ENCODE data around the gene SEM1. TPM values are rescaled to one million over a fixed set of nuclear protein-coding genes. Genes with fewer than 3 reads are reported as not detected.

The SEM1 gene
- total RNA-seq, 1 donor from 2014 or later: 34.6 TPM

DNA sequence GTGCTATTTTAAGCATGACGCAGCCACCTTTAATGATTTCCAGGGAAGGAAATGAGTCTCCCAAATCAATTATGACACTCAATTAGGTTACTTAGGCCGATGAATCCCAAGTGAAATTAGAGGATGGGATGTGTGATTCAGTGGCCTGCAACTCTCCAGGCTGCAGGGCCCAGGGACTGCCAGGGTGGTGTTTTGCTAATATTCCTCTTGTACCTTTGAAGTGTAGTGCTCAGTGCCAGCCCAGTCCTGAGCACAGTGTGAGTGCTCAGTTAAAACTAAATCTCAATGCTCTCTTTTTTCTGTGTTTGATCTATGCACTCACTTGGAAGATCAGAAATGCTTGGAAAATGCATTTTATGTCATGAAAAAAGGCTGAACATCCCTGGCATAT is 51.6 kb downstream of the SEM1 start:
- Mint-ChIP-seq H3K4me3 (ENCODE audit: unreplicated experiment) (no peak overlapping the region), H3K27me3 (ENCODE audit: unreplicated experiment) (no peaks in the 10 kb centered on the region), H3K27ac (ENCODE audit: unreplicated experiment) (no peak overlapping the region), H3K4me1 (ENCODE audit: low read depth, unreplicated experiment) (no peaks in the 10 kb centered on the region), H3K36me3 (ENCODE audit: unreplicated experiment) (no peaks in the 10 kb centered on the region), H3K9me3 (ENCODE audit: unreplicated experiment) (no peaks in the 10 kb centered on the region)
- no peak for DNase-seq
- TF ChIP-seq, protein P1, sequence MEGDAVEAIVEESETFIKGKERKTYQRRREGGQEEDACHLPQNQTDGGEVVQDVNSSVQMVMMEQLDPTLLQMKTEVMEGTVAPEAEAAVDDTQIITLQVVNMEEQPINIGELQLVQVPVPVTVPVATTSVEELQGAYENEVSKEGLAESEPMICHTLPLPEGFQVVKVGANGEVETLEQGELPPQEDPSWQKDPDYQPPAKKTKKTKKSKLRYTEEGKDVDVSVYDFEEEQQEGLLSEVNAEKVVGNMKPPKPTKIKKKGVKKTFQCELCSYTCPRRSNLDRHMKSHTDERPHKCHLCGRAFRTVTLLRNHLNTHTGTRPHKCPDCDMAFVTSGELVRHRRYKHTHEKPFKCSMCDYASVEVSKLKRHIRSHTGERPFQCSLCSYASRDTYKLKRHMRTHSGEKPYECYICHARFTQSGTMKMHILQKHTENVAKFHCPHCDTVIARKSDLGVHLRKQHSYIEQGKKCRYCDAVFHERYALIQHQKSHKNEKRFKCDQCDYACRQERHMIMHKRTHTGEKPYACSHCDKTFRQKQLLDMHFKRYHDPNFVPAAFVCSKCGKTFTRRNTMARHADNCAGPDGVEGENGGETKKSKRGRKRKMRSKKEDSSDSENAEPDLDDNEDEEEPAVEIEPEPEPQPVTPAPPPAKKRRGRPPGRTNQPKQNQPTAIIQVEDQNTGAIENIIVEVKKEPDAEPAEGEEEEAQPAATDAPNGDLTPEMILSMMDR (IDR thresholded peaks at IDR 0.05; ENCODE audit: partially characterized antibody, unreplicated experiment): no peak

DNA sequence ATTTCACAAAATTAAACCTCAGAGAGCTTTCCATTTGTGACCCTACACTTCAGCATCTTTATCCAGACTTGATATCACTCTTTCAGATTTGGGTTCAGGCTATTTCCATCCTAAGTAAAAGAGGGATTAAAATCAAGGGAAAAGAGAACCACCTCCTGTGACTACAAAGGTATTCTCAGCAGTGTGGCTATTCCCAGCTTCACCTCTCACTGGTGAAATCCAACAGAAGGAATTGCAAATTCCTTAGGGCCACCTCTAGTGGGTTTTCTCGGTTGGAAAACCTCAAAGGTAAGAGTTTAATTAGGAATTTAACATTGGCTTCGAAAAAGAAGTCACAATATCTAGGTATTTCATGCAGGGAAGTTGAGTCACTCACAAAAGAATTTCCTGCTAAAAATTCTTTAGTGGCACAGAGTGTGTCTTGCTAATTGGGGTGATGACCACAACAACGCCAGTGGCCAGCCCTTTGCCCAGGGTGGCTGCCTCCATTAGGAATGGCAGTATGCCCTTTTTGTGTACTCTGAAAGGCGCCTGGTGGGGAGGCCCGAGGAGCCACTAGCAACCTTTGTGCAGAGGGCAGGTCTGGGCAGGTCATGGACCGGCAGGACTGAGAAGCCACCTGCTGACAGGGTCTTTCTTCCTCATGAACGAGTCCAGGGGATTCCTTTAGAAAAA is 52.2 kb downstream of the SEM1 start:
- no peak overlapping the region for H3K27ac Mint-ChIP-seq (ENCODE audit: unreplicated experiment)
- no peaks in the 10 kb centered on the region for H3K4me1 Mint-ChIP-seq (ENCODE audit: low read depth, unreplicated experiment)
- H3K4me3 Mint-ChIP-seq (ENCODE audit: unreplicated experiment): no peak overlapping the region
- no peaks in the 10 kb centered on the region for H3K36me3 Mint-ChIP-seq (ENCODE audit: unreplicated experiment)
- H3K9me3 Mint-ChIP-seq (ENCODE audit: unreplicated experiment): no peaks in the 10 kb centered on the region
- TF ChIP-seq, protein P1 (IDR thresholded peaks at IDR 0.05; ENCODE audit: partially characterized antibody, unreplicated experiment): no peak
- no peak for DNase-seq
- H3K27me3 Mint-ChIP-seq (ENCODE audit: unreplicated experiment): no peaks in the 10 kb centered on the region

DNA sequence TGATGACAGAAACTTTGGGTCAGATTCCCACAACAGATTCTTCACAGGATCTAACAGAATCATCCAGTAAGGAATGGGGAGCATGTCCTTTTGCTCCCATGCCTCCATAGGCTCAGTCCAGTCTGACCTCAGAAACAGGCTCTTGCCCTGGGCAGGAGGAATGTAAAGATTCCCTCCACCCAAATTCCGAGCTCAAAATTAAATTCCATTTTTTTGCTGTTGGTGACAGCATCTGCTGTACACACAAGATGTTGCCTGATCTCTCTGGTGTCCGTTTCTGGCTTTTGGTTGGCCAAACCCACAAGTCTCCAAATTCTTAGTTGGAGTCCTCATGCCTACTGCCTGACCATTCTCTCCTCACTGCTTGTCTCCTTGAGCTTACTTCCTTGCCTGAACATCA is 53.7 kb downstream of the SEM1 start:
- Mint-ChIP-seq H3K9me3 (ENCODE audit: unreplicated experiment) (no peaks in the 10 kb centered on the region), H3K36me3 (ENCODE audit: unreplicated experiment) (peaks cover 4% of the 10 kb centered on the region), H3K4me3 (ENCODE audit: unreplicated experiment) (no peak overlapping the region), H3K27me3 (ENCODE audit: unreplicated experiment) (no peaks in the 10 kb centered on the region), H3K4me1 (ENCODE audit: low read depth, unreplicated experiment) (no peaks in the 10 kb centered on the region), H3K27ac (ENCODE audit: unreplicated experiment) (no peak overlapping the region)
- TF ChIP-seq, protein P1 (IDR thresholded peaks at IDR 0.05; ENCODE audit: partially characterized antibody, unreplicated experiment): no peak
- DNase-seq: no peak

DNA sequence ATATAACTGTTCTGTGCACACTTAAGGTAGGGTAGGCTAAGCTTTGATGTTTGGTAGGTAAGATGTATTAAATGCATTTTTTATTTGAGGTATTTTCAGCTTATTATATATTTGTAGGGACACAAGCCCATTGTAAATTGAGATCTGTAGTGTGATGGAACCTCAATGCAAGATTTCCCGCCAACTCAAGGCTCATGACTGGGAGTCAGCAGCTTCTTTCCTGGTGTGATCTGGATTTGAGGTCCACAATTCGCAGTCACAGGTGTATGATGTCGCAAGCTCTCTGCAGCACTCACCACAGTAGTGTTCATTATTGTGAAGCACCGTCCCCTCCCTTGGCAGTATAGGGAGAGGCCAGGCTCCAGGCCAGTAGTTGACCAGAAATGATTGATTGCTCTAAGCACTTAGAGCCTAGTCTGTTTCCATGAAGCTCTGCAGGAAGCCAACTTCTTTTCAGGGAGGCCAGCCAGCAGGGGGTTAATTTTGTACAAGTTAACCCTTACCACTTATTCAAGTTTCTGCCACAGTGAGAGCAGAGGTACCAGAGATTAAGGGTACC is 54.9 kb downstream of the SEM1 start:
- Mint-ChIP-seq H3K4me1 (ENCODE audit: low read depth, unreplicated experiment) (no peaks in the 10 kb centered on the region), H3K9me3 (ENCODE audit: unreplicated experiment) (no peaks in the 10 kb centered on the region), H3K4me3 (ENCODE audit: unreplicated experiment) (no peak overlapping the region), H3K27ac (ENCODE audit: unreplicated experiment) (no peak overlapping the region), H3K27me3 (ENCODE audit: unreplicated experiment) (no peaks in the 10 kb centered on the region), H3K36me3 (ENCODE audit: unreplicated experiment) (peaks cover 4% of the 10 kb centered on the region)
- DNase-seq: no peak
- TF ChIP-seq, protein P1 (IDR thresholded peaks at IDR 0.05; ENCODE audit: partially characterized antibody, unreplicated experiment): no peak

DNA sequence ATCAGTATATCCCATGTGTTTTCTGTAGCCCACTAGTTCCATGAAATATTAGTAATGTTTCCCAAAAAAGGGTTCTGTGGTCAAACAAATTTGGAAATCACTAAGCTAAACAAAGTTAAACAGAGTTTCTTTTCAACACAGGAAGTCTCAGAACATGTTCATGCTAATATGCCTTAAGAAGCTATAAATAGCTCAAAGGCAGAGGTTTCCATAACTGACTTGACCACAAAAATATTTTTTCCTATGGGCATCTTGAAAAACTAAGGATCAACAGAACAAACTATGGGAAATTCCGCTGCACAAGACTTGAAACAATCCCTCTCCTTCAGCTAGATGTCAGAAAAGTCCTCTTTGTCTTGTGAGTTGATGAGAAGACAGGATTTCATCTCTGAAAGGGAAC is 59.7 kb downstream of the SEM1 start:
- H3K27me3 Mint-ChIP-seq (ENCODE audit: unreplicated experiment): no peaks in the 10 kb centered on the region
- H3K4me3 Mint-ChIP-seq (ENCODE audit: unreplicated experiment): no peak overlapping the region
- TF ChIP-seq, protein P1 (IDR thresholded peaks at IDR 0.05; ENCODE audit: partially characterized antibody, unreplicated experiment): no peak
- DNase-seq: no peak
- no peak overlapping the region for H3K27ac Mint-ChIP-seq (ENCODE audit: unreplicated experiment)
- peaks cover 4% of the 10 kb centered on the region for H3K36me3 Mint-ChIP-seq (ENCODE audit: unreplicated experiment)
- no peaks in the 10 kb centered on the region for H3K4me1 Mint-ChIP-seq (ENCODE audit: low read depth, unreplicated experiment)
- no peaks in the 10 kb centered on the region for H3K9me3 Mint-ChIP-seq (ENCODE audit: unreplicated experiment)
